ENCODE results near the gene SAMD4B.

GRCh38 chr19:39413911-39414608 lies 71.8 kb downstream of the SAMD4B start:
- TF ChIP-seq CTCF (conservative IDR thresholded peaks at IDR 0.05) (no peak; the same call in 1 of the 2 replicates), EZH2 (IDR thresholded peaks at IDR 0.05; ENCODE audit: low read depth) (no peak)
